NCI-H82 treated with DMSO at 0.1 percent for 48 hours (cell line): ENCODE data around the gene RCAN2.

Source experiments
- DNase-seq: peaks from one replicate; lab custom pipeline; 2025; ENCODE audit not compliant: unreplicated experiment; lab: John Stamatoyannopoulos, UW

RCAN2 gene

DNA sequence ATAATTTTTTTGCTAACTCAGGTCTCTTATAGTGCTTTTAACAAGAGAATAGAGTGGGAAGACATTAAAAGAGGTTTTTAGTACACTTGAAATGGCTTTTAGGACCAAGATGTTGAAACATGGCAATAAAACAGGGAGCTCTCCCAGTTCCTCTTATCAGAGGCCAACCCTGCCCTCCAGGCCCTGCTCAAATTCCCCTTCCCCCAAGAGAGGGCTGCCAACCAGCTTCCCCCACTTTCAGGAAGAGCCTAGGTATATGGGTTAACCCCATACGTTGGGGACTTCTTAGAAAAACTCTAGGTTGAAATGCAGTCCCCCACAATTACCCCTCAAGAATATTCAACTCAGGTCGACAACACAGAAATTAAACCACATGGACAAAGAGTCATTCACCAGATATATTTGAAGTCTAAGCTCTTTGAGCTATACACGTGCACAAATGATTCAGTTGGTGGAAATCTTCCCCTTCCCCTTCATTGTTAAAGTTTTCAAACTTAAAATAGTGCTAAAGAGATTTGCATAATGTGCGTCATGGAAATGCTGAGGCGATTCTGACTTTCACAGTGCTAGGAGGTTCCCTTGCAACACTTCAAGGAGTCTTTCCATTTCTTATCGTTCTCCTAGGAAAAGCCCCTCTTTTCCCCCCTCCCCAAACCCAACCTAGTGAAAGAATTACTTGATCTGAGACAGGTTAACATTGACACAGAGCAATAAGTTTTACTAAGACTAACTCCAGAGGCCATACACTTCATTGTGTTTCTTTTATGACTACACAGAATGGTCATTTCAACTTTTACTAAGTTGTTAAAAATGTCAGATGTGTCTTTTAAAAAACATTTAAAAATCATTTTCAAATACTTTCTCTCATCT, 270.7 kb downstream of the RCAN2 start:
- DNase-seq = no peak

DNA sequence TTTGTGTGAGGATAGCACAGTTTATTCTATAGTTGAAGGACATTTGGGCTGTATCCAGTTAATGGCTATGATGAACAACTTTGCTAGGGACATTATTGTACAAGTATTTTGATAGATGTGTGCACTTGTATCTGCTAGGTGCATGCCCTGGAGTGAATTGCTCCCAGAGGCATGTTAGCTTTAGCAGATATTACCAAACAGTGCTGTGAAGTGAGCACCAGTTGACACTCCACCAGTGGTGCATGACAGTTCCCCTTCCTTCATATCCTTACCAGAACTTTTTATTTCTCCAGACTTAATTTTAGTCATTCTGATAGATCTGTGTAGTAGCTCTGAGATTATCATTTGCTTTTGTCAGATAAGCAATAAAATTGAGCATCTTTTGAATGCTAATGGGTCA, 271.6 kb downstream of the RCAN2 start:
- no peak for DNase-seq

DNA sequence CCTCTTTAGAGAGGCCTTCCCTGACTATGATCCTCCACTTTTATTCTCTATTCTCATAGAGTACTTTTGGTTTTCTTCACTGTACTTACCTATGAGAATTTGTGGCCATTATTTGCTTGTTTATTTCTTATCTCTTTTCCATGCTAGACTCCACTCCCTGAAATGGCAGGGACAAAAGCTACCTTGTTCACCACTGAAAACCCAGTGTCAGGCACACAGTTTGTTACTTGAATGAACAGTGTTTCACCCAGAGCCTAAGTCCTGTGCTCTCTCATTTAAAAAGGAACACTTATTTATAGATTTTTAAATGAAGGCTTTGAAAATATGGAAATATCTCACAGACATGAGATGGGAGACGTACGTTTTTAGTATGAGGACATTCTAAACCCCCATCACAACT, 272.8 kb downstream of the RCAN2 start:
- no peak for DNase-seq

DNA sequence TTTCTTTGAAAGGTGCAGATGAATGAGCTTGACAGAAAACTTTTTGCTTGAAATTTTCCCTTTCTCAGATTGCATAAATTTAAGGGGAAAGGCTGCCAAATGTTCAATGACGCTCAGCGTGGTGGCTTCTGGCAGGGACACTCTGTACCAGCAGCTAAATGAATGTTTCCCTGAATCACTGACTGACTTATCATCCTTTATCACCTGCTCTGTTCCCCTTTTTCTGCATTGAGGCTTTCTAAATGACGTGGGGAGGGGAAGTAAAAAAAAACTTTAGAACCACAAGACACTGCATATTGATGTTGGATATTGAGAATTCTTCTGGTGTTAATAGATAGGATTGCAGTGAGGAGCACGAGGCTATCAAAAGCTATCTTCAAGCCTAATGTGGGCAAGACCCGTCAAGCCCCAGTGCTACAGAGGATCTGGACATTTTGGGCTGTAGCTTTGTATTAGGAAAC, 273.5 kb downstream of the RCAN2 start:
- no peak for DNase-seq

DNA sequence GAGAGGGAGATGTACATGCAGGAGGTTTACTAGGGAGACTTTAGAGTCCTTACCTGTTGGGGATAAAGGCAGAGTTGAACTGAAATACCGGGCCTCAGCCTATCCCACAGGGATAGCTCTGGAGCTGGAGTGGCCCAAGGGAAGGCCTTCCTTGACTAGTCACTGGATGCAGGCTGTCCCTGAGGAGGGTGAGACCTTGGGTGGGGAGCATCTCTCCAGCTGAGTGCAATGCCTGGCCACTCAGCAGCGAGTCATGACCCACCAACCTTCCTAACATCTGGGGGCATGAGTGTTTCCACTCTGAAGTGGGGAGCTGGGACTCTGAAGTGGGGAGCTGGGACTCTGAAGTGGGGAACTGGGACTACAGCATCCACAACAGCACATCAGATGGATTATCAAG, 274.4 kb downstream of the RCAN2 start:
- no peak for DNase-seq

DNA sequence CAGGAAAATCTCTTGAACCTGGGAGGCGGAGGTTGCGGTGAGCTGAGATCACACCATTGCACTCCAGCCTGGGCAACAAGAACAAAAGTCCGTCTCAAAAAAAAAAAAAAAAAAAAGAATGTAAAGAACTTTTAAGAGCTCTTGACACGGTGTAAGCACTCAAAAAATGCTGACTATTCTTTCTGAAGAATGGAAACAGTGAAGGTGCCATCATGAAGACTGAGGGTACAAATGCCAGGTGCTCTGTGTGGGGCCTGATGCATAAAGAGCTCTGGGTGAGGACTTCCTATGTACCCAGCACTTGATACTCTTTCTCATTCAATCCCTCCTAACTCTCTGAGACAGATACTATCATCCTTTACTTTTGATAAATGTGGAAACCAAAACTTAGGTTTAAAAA, 275.5 kb downstream of the RCAN2 start:
- DNase-seq = no peak

DNA sequence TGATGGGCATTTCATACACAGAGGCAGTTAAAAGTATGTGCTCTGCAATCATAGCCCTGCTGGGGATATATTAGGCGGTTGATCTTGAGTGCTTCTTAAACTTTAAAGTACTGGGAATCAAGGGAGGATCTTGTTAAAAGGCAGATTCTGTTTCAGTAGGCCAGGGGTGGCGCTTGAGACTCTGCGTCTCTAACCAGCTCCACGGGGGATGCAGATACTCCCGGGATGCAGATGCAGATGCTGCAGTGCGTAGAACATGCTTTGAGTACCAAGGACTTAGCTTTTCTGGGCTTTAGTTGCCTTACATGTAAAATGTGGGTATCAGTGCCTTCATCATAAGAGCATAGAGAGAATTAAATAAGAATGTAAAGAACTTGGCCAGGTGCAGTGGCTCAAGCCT, 276.0 kb downstream of the RCAN2 start:
- DNase-seq = no peak

DNA sequence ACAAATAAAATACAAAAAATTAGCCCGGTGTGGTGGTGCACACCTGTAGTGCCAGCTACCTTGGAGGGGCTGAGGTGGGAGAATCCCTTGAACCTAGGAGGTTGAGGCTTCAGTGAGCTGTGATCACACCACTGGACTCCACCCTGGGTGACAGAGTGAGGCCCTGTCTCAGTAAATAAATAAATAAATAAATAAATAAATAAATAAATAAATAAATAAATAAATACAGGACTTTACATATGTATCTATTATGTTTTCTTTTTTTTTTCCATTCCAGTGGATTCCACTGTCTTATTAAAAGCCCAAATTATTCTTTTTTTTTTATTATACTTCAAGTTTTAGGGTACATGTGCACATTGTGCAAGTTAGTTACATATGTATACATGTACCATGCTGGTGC, 279.3 kb downstream of the RCAN2 start:
- DNase-seq = no peak

DNA sequence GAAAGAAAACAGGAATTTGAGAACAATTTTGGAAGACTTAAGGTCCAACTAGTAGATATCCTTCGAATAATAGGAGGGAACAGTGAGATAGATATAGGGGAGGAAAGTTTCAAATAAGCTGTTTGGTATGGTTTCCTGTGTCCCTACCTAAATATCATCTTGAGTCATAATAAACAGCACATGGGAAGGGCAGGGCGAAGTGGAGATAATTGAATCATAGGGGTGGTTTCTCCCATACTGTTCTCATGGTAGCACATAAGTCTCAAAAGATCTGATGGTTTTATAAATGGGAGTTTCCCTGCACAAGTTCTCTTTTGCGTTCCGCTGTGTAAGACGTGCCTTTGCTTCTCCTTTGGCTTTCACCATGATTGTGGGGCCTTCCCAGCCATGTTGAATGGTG, 281.0 kb downstream of the RCAN2 start:
- DNase-seq = no peak

DNA sequence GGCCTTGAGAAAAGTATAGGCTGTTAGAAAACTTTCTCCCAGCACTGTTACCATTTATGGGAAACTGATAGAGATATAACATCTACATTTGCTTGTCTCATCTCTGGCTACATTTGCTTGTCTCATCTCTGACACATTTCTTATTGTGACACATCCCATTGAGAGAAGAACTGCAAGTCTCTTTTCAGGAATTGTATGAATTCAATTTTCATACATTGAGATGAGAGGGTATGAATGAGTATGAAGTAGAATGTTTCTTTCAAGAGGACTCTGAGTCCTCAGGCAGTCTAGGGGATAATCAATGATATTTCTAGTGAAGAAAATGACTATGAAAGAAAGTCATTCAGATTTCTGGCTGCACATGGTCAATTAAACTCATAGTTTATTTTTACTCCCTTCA, 282.9 kb downstream of the RCAN2 start:
- no peak for DNase-seq

DNA sequence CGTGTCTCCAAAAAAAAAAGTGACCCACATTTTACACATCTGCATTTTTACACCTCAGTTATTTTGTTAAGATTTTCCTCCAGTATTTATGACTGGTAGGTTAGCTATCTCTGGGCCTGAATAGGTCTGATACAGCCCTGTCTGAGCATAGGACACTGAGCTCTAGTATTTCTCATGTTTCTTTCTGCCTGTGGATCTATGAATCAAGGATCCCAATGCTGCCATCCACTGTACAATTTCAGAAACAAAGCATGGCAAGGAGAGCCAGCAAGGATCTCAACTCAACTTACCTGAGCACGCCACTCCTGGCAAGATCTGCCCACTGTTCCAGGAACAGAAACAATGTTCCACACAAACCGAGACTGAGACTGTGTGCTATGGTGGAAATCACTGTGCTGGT, 284.1 kb downstream of the RCAN2 start:
- DNase-seq = no peak

GRCh38 chr6:46204880-46205650, 286.2 kb downstream of the RCAN2 start:
- no peak for DNase-seq

DNA sequence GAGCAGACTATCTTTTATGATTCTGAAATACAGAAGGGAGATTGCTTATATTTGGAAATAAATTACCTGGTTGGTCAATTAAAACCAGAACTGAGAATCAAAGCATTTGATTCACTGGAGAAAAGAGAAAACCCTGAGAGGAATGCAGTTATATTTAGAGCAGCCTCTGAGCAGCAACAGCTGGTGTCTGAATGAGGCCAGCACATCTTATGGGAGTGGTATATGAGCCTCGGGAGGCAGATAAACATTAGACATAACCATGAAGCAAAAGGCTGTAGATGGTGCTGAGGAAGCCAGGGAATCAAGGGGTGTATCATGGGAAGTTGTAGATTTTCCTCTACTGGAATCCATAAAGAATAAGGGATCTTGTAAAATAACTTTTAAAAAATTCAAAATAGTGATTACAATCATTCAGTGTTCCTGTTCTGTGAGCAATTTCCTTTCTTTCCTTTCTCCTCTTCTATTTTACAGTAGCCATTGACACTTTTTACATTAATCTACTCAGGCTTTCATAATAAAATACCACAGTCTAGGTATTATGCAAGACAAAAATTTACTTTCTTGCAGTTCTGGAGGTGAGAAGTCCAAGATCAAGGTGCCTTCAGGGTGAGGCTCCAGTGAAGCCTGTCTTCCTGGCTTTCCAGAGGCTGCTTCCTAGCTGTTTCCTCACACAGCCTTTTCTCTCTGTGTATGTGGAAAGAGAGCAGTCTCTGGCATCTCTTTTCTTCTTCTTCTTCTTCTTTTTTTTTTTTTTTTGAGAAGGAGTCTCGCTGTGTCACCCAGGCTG, 287.7 kb downstream of the RCAN2 start:
- DNase-seq = no peak

- no peak for DNase-seq
Measured at GRCh38 chr6:46201702-46202101, 289.5 kb downstream of the RCAN2 start.

DNA sequence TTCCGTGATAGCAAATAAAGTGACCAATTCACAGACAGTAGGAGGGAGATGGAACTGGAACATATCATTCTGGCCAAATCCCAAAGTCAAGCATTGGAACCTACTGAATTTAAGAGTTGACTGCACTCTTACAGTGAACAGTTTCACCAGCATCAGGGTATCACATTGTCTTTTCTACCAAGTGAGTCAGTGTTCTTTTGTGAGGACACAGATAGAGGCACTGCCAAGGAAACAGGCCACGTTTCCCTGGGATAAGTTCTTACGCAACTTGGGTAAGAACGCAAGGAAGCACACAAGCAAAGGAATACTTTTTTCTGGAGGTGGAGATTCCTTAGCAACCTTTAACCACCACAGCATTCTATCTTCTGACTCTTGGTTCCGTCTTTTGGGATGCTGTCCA, 291.9 kb downstream of the RCAN2 start:
- no peak for DNase-seq

GRCh38 chr6:46191961-46192360, 299.3 kb downstream of the RCAN2 start:
- no peak for DNase-seq

DNA sequence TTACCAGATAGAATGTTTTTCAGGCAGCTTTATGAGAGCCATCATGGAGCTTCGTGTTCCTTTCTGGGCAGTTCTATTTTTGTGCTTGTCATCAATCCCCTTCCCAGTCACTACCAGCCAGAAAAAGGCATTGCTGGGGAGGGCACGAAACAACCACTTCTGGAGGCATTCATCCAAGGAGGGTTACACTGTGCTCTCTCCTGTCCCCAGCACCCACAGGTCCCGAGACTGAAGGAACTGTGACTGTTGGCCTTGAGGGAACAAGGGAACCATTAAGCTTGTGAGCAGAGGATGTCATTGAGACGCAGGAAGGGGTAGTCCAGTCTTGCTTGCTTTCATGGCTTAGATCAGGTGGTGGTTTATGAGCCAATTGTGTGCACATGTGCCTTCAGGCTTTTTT, 300.4 kb downstream of the RCAN2 start:
- no peak for DNase-seq

GRCh38 chr6:46189726-46190125, 301.5 kb downstream of the RCAN2 start:
- no peak for DNase-seq

- no peak for DNase-seq
Measured at GRCh38 chr6:46186583-46186982, 304.7 kb downstream of the RCAN2 start.

DNA sequence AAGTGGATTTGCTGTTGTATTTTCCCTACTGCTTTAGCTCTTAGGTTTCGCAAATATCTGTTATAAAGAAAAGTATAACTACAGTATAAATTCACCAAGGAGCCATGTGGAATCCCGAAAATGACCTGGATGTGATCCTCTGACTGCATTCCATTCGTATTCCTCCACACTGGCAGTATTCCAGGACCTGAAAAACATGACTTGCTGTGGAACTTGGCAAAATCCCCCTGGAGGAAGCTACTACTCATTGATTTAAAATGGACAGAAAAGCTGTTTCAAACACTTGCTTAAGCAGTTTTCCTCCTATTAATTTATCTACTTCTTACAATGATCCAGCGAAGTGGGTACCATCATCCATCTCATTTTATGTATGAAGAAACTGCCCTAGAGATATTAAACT, 307.1 kb downstream of the RCAN2 start:
- DNase-seq = no peak

DNA sequence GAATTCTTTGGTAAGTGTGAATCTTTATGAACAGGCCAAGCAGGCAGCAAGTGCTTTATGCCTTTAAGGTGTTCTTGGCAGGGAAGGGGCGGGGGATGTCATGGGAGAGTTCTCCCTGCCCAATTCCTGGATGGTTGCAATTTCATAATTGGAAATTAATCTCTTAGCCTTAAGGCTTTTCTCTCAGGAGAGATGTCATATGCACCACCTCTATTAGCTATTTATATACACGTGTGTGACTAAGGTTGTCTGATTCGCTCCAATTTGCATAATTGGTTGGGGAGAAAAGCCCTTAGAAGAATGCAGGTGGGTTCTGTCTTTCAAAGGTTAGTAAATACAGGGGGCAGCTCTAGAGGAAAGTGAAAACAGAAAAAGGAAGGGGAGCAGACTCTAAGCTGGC, 315.3 kb downstream of the RCAN2 start:
- DNase-seq = no peak

DNA sequence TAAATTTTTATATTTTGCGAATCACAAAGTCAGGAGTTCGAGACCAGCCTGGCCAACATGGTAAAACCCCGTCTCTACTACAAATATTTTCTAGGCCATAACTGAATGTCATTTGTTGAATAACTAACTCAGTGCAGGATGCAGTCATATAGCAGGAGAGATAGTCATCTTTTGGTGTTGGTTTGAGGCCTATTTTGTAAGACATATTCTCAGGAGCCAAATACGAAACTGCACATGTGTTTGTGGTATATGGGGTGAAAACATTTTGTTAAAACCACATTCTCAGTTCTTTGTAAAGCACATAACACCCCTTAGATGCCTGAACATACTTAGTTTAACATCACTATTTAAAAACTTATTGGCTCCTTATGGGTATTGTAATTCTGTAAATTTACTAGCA, 315.8 kb downstream of the RCAN2 start:
- DNase-seq = no peak
